Spleen (tissue), 7 donors: ENCODE results near the gene SERPINA1.

ENCODE experiments used
- POLR2A ChIP-seq, 3 donors: fragments of 450-650 bp; IDR thresholded peaks; one replicate each; pipeline ENCODE4 v1.5.1; 2017; ENCODE audit warnings: antibody characterized with exemption in 3 of 3, mild to moderate bottlenecking in 1 of 3
- POLR2AphosphoS5 ChIP-seq, 3 donors: sonication (generic); formaldehyde crosslinking; IDR thresholded peaks; one replicate each; pipeline ENCODE4 v1.5.1; 2017; ENCODE audit warnings: antibody characterized with exemption in 3 of 3
- TF ChIP-seq, protein P1 (sequence below), 11 experiments: fragments of 200-600 bp in 7 of 11; fragments of 450-650 bp in 4 of 11; sonication (generic) in 4 of 11; IDR thresholded peaks in 8 of 11; conservative IDR thresholded peaks in 3 of 11; 1 replicate in 7 of 11; 2 replicates in 4 of 11; pipeline versions ENCODE4 v1.4.0 to v1.8.0; 2016 to 2021; ENCODE audit warnings: antibody characterized with exemption in 11 of 11, inconsistent platforms in 4 of 11, mild to moderate bottlenecking in 1 of 11
- donor health status: DM: no; HTN: no; CAD: no; lungs with moderate emphysema.
- donor health status: DM: no; HTN: no; CAD: no.
- donor health status: DM: no; HTN: no; CAD: no.

DNA sequence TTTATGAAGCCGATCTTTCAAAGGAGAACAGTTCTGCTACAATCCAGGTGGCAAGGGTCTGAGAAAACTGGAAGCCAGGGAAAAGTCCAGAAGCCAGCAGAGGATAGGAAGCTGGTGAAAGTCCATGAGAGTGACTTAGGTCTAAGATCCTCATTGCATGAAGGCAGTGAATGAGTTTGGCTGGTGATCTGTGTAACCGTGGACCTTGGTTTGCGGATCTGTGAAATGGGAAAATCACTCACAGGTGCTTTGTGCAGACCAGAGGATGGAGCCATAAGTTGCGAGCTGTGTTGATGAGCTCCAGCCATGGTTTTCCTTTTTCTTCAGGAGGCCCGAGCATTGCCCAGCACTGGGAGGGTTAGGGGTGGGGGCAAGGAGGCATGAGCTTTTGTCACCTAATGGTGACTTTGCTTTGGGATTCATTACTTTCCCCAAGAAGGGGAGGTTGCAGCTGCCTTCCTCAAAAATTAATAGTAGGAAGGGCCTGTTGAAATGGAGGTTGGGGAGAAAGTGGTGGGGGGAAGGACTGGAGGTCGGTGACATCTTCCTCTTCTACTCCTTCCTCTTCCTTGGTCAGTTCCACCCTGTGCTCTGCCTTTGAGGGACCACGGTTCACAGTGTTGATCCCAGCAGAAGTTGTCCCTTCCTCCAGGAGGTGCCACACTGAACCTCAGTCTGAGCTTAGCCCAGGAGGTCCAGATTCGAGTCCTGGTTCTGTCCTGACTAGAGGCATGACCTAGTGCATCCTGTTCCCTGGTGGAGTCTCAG lies 45.0 kb downstream of the SERPINA1 start:
- TF ChIP-seq, protein P1, sequence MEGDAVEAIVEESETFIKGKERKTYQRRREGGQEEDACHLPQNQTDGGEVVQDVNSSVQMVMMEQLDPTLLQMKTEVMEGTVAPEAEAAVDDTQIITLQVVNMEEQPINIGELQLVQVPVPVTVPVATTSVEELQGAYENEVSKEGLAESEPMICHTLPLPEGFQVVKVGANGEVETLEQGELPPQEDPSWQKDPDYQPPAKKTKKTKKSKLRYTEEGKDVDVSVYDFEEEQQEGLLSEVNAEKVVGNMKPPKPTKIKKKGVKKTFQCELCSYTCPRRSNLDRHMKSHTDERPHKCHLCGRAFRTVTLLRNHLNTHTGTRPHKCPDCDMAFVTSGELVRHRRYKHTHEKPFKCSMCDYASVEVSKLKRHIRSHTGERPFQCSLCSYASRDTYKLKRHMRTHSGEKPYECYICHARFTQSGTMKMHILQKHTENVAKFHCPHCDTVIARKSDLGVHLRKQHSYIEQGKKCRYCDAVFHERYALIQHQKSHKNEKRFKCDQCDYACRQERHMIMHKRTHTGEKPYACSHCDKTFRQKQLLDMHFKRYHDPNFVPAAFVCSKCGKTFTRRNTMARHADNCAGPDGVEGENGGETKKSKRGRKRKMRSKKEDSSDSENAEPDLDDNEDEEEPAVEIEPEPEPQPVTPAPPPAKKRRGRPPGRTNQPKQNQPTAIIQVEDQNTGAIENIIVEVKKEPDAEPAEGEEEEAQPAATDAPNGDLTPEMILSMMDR (IDR thresholded peaks at IDR 0.05 in 8 of 11, conservative IDR thresholded peaks at IDR 0.05 in 3 of 11): no peak
- no peak for TF ChIP-seq POLR2A (IDR thresholded peaks at IDR 0.05)
- TF ChIP-seq POLR2AphosphoS5 (IDR thresholded peaks at IDR 0.05): no peak
